Fibroblast of mammary gland (primary cell): ENCODE results near the gene SCPEP1.
"Not testable (repeated sequence)": the region's sequence is repeated elsewhere in the genome, so short reads cannot be mapped to it uniquely, and the experiment has no call there.

ENCODE experiments used
- DNase-seq: peaks from one replicate; pipeline ENCODE4 v3.0.0-alpha.2; 2010; ENCODE audit warnings: low read depth
- H3K4me3 ChIP-seq: 2 replicates; pipeline ENCODE4 v1.5.1; 2011; ENCODE audit warnings: low read depth, mild to moderate bottlenecking, low read length, moderate library complexity; ENCODE audit not compliant: control insufficient read depth
- CTCF ChIP-seq: conservative IDR thresholded peaks from 2 replicates; pipeline ENCODE4 v1.5.1; 2011; ENCODE audit warnings: low read depth, low read length, inconsistent platforms; ENCODE audit not compliant: control insufficient read depth, insufficient read depth

SCPEP1 gene

GRCh38 chr17:56945938-56946505 lies 31.9 kb upstream of the SCPEP1 start:
- no peak for TF ChIP-seq CTCF
- no peak for DNase-seq
- no peak overlapping the region for H3K4me3 ChIP-seq

GRCh38 chr17:56947741-56948140 lies 30.2 kb upstream of the SCPEP1 start:
- no peak for DNase-seq
- no peak overlapping the region for H3K4me3 ChIP-seq
- TF ChIP-seq CTCF = no peak

GRCh38 chr17:56948491-56948890 lies 29.4 kb upstream of the SCPEP1 start:
- TF ChIP-seq CTCF = no peak
- no peak overlapping the region for H3K4me3 ChIP-seq
- no peak for DNase-seq

GRCh38 chr17:56949595-56949994 lies 28.3 kb upstream of the SCPEP1 start:
- DNase-seq = no peak
- H3K4me3 ChIP-seq = no peak overlapping the region
- TF ChIP-seq CTCF = no peak

GRCh38 chr17:56956992-56957391 lies 20.9 kb upstream of the SCPEP1 start:
- no peak for TF ChIP-seq CTCF
- H3K4me3 ChIP-seq = no peak overlapping the region
- no peak for DNase-seq

- peak; percentile 89 for DNase-seq
- peak within 1 kb of the TSS; percentile 58 for H3K4me3 ChIP-seq
- peak; percentile 93 for TF ChIP-seq CTCF
Observed at GRCh38 chr17:56960596-56961538, 17.1 kb upstream of the SCPEP1 start, which contains the start of gene COIL. COIL (minus strand) TSS chr17:56961050; CDS start chr17:56961019, 31 bp downstream.

- not testable (repeated sequence) for DNase-seq
Observed at GRCh38 chr17:56965241-56965640, 12.7 kb upstream of the SCPEP1 start.

GRCh38 chr17:56965681-56966080 lies 12.2 kb upstream of the SCPEP1 start:
- not testable (repeated sequence) for H3K4me3 ChIP-seq, DNase-seq

More at GRCh38 chr17:56965241-56965640, 12.7 kb upstream of the SCPEP1 start:
- H3K4me3 ChIP-seq = not testable (repeated sequence)
